HepG2 (cell line): ENCODE data around the gene RPL41. TPM values are rescaled to one million over a fixed set of nuclear protein-coding genes. Genes with fewer than 3 reads are reported as not detected.

ENCODE experiments used
- ARNTL ChIP-seq: sonication (generic); formaldehyde crosslinking; IDR thresholded peaks from 2 replicates; pipeline ENCODE4 v1.4.0; 2020; ENCODE audit warnings: mild to moderate bottlenecking, missing genetic modification reagents
- BCLAF1 ChIP-seq: fragments of 450-650 bp; IDR thresholded peaks from 2 replicates; pipeline ENCODE4 v1.6.1; 2017; ENCODE audit warnings: mild to moderate bottlenecking
- CERS6 ChIP-seq: sonication (generic); formaldehyde crosslinking; IDR thresholded peaks from 2 replicates; pipeline ENCODE4 v1.5.0; 2020; ENCODE audit warnings: missing genetic modification reagents
- HOXA3 ChIP-seq: sonication (generic); formaldehyde crosslinking; IDR thresholded peaks from 2 replicates; pipeline ENCODE4 v1.5.0; 2020; ENCODE audit warnings: missing genetic modification reagents
- HOXA5 ChIP-seq: sonication (generic); formaldehyde crosslinking; IDR thresholded peaks from 2 replicates; pipeline ENCODE4 v1.4.0; 2020; ENCODE audit warnings: missing genetic modification reagents
- KMT2A ChIP-seq: sonication (generic); formaldehyde crosslinking; IDR thresholded peaks from 2 replicates; pipeline ENCODE4 v1.4.0; 2020; ENCODE audit warnings: missing genetic modification reagents
- PATZ1 ChIP-seq: sonication (generic); formaldehyde crosslinking; IDR thresholded peaks from 2 replicates; pipeline ENCODE4 v1.4.0; 2020; ENCODE audit warnings: missing genetic modification reagents
- PAX8 ChIP-seq: sonication (generic); formaldehyde crosslinking; IDR thresholded peaks from 2 replicates; pipeline ENCODE4 v1.8.0; 2022; ENCODE audit warnings: mild to moderate bottlenecking, missing genetic modification reagents, borderline replicate concordance
- PRDM4 ChIP-seq: sonication (generic); formaldehyde crosslinking; IDR thresholded peaks from 2 replicates; pipeline ENCODE4 v1.9.0; 2021; ENCODE audit warnings: missing genetic modification reagents, borderline replicate concordance
- SIN3A ChIP-seq: IDR thresholded peaks from 2 replicates; pipeline ENCODE4 v1.6.1; 2011; ENCODE audit warnings: low read depth, mild to moderate bottlenecking, control low read depth, low read length, borderline replicate concordance
- YEATS4 ChIP-seq: sonication (generic); formaldehyde crosslinking; IDR thresholded peaks from 2 replicates; pipeline ENCODE4 v1.4.0; 2020; ENCODE audit warnings: missing genetic modification reagents, borderline replicate concordance
- ZBTB7A ChIP-seq: sonication (generic); formaldehyde crosslinking; IDR thresholded peaks from 2 replicates; pipeline ENCODE4 v1.8.0; 2022; ENCODE audit warnings: mild to moderate bottlenecking, missing genetic modification reagents
- ZNF335 ChIP-seq: sonication (generic); formaldehyde crosslinking; IDR thresholded peaks from 2 replicates; pipeline ENCODE4 v1.4.0; 2020; ENCODE audit warnings: missing genetic modification reagents
- ZNF556 ChIP-seq: sonication (generic); formaldehyde crosslinking; IDR thresholded peaks from 2 replicates; pipeline ENCODE4 v1.4.0; 2020; ENCODE audit warnings: mild to moderate bottlenecking, missing genetic modification reagents, borderline replicate concordance
- ZNF652 ChIP-seq: IDR thresholded peaks from 2 replicates; pipeline ENCODE4 v1.6.1; 2016; ENCODE audit warnings: low read depth, borderline replicate concordance
- polyA plus RNA-seq, 8 experiments: library from polyadenylated mRNA; depleted of rRNA in 3 of 8; stranded (reverse) in 7 of 8; unstranded in 1 of 8; fragments of >200 nt; fragmentation: Illumina TruSeq in 4 of 8; extraction: Trizol in 4 of 8; gene quantifications; 2 replicates each; pipeline versions ENCODE4 v1.2.1 to v1.2.3, GENCODE V29; 2011 to 2016; ENCODE audit warnings: low read depth in 4 of 8, missing spikeins in 1 of 8, mixed read lengths in 1 of 8; ENCODE audit not compliant: insufficient read depth in 1 of 8
- total RNA-seq, 5 experiments: library from RNA; depleted of rRNA; stranded (reverse); fragments of >200 nt; fragmentation: Illumina TruSeq; extraction: Trizol; gene quantifications; 2 replicates each; pipeline ENCODE4 v1.2.3, GENCODE V29; 2016; ENCODE audit warnings: low read depth in 1 of 5
- TF ChIP-seq, protein P1 (sequence below): sonication (generic); formaldehyde crosslinking; IDR thresholded peaks from 2 replicates; pipeline ENCODE4 v1.5.0; 2020; ENCODE audit warnings: missing genetic modification reagents
- TF ChIP-seq, protein P2 (sequence below): IDR thresholded peaks from 2 replicates; pipeline ENCODE4 v1.6.1; 2016; ENCODE audit warnings: mild to moderate bottlenecking
- TF ChIP-seq, protein P3 (sequence below): sonication (generic); formaldehyde crosslinking; conservative IDR thresholded peaks from 2 replicates; pipeline ENCODE4 v1.4.0; 2020; ENCODE audit warnings: missing genetic modification reagents

RPL41 gene
- total and polyA plus RNA-seq, 2 of the 13 experiments (the other 11 are each of a cell fraction or from before 2014, with no cell fraction given) = 4,012 to 7,670 TPM

- TF ChIP-seq BCLAF1 (no peak), ZBTB7A (CRISPR knock-in tag) (no peak), PAX8 (CRISPR knock-in tag) (no peak), ARNTL (peak; percentile 80), YEATS4 (CRISPR knock-in tag) (no peak), HOXA3 (CRISPR knock-in tag) (no peak), PRDM4 (CRISPR knock-in tag) (no peak), KMT2A (CRISPR knock-in tag) (peak; percentile 40; the same call in 1 of the 2 replicates), SIN3A (peak; percentile 71; the same call in 1 of the 2 replicates), HOXA5 (CRISPR knock-in tag) (0 out of 2 replicates have a peak, but pooled peaks have one; percentile 58), PATZ1 (peak; percentile 90), ZNF335 (CRISPR knock-in tag) (no peak), ZNF652 (peak; percentile 51; the same call in 1 of the 2 replicates), ZNF556 (CRISPR knock-in tag) (no peak), CERS6 (CRISPR knock-in tag) (no peak)
- TF ChIP-seq, protein P1, sequence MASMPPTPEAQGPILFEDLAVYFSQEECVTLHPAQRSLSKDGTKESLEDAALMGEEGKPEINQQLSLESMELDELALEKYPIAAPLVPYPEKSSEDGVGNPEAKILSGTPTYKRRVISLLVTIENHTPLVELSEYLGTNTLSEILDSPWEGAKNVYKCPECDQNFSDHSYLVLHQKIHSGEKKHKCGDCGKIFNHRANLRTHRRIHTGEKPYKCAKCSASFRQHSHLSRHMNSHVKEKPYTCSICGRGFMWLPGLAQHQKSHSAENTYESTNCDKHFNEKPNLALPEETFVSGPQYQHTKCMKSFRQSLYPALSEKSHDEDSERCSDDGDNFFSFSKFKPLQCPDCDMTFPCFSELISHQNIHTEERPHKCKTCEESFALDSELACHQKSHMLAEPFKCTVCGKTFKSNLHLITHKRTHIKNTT (CRISPR knock-in tag) = no peak
- TF ChIP-seq, protein P2, sequence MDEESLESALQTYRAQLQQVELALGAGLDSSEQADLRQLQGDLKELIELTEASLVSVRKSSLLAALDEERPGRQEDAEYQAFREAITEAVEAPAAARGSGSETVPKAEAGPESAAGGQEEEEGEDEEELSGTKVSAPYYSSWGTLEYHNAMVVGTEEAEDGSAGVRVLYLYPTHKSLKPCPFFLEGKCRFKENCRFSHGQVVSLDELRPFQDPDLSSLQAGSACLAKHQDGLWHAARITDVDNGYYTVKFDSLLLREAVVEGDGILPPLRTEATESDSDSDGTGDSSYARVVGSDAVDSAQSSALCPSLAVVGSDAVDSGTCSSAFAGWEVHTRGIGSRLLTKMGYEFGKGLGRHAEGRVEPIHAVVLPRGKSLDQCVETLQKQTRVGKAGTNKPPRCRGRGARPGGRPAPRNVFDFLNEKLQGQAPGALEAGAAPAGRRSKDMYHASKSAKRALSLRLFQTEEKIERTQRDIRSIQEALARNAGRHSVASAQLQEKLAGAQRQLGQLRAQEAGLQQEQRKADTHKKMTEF (CRISPR knock-in tag) = no peak
- TF ChIP-seq, protein P3, sequence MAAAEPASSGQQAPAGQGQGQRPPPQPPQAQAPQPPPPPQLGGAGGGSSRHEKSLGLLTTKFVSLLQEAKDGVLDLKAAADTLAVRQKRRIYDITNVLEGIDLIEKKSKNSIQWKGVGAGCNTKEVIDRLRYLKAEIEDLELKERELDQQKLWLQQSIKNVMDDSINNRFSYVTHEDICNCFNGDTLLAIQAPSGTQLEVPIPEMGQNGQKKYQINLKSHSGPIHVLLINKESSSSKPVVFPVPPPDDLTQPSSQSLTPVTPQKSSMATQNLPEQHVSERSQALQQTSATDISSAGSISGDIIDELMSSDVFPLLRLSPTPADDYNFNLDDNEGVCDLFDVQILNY (CRISPR knock-in tag) = no peak
Measured at GRCh38 chr12:56119361-56119796, 2.9 kb downstream of the RPL41 start (continued).
